HG02870 (cell line): ENCODE data around the gene GEMIN5.
"Not testable (repeated sequence)": the region's sequence is repeated elsewhere in the genome, so short reads cannot be mapped to it uniquely, and the experiment has no call there.

Experiments
- ATAC-seq: cut with Tn5 transposase; IDR thresholded peaks from one replicate; pipeline ENCODE4 v1.9.1; 2021; ENCODE audit warnings: mild to moderate bottlenecking, moderate library complexity; ENCODE audit not compliant: unreplicated experiment

Gene GEMIN5

DNA sequence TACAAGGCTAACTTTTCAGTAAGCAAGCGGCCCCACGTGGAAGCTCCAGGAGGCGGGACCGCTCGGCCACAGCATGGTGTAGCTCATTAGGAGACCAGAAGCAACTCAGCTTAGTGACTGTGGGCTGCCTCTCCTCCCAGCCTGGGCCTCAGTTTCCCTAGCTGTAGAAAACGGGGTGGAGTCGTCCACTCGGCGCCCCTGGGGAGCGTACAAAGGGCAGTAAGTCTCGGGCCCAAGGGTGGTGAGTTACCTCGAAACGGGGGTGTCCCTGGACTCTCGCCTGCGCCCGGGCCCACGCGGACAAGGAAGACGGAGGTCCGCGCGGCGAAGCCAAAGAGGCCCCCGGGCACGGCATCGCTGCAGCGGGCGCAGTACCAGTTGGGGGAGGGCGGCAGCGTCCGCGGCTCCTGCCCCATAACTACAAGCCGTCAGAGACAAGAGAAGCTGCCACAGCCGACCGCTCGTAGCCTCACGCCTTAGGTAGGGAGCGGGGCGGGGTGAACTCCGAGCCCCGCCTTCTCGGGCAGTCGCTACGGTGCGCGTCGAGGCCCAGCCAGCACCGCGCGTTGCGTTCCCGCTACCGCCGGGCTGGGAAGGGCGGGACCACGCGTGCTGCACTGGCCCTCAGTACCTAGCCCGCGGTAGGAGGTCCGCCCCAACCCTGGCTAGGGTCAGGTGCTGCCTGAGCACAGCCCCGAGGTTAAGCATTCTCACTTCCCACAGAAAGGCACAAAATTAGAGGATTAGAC lies at the start of gene GEMIN5:
Gene GEMIN5 (minus strand): TSS at position 494 of the 749 bp plus-strand sequence. CDS start 78 bp downstream, at position 416.
- peak; percentile 82 for ATAC-seq

GRCh38 chr5:154986151-154986550 lies 48.1 kb upstream of the GEMIN5 start:
- ATAC-seq = no peak

- ATAC-seq = no peak
Observed at GRCh38 chr5:154984946-154985516, 47.0 kb upstream of the GEMIN5 start.

DNA sequence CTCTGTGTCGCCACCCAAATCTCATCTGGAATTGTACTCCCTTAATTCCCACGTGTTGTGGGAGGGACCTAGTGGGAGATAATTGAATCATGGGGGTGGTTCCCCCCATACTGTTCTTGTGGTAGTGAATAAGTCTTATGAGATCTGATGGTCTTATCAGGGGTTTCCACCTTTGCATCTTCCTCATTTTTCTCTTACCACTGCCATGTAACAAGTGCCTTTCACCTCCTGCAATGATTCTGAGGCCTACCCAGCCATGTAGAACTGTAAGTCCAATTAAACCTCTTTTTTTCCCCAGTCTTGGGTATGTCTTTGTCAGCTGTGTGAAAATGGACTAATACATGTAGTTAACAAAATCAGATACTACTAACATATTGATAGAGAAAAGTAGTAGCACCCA lies 40.3 kb upstream of the GEMIN5 start:
- ATAC-seq = not testable (repeated sequence)

GRCh38 chr5:154977409-154977808 lies 39.4 kb upstream of the GEMIN5 start:
- ATAC-seq = peak; percentile 87

- ATAC-seq = not testable (repeated sequence)
Observed at GRCh38 chr5:154976082-154976481, 38.1 kb upstream of the GEMIN5 start.

DNA sequence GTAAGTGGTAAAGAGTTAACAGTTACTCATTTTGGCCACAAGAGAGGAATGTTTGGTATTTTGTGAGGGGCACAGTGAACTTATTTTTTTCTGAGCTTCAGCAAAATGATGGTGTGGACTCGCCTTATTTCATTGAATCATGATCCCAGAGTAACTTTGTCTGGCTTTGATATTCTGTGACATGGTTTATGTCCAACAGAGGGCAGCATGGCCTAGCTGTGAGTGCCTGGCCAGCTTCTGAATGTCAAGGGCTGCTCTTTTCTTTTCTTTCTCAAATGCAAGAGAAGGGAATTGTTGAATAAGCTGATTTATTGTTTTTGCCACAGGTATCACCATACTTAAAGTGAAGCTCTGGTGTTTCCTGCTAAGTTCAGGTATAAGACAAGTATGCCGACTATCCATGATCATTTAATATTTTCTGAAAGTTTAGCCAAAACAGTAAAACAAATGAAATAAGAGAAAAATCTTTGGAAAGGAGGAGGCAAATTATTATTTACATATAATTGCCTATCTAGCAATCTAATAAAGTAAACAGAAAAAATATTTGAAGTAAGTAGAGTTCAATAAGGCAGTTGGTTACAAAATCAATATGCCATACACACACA lies 34.6 kb upstream of the GEMIN5 start:
- ATAC-seq = no peak

DNA sequence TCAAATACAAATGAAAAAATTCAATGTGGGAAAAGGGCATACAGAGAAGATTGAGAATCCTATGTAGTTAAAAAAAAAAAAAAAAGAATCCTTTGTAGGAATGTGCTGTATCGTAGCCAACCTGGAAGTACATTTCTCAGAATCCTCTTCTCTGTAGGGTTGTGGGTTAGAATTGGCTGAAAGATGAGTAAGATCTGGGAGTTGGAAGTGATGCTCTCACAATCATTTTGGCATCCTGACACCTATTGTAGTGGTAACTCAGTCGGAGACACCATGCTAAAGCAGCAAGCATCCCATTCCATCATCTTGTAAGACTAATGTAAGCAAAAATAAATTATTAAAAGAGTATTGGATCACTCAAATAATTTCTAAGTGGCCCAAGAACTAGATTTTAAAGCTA lies 33.5 kb upstream of the GEMIN5 start:
- no peak for ATAC-seq

- ATAC-seq = no peak
Observed at GRCh38 chr5:154970759-154971158, 32.7 kb upstream of the GEMIN5 start.

- ATAC-seq = no peak
Observed at GRCh38 chr5:154968953-154969352, 30.9 kb upstream of the GEMIN5 start.

DNA sequence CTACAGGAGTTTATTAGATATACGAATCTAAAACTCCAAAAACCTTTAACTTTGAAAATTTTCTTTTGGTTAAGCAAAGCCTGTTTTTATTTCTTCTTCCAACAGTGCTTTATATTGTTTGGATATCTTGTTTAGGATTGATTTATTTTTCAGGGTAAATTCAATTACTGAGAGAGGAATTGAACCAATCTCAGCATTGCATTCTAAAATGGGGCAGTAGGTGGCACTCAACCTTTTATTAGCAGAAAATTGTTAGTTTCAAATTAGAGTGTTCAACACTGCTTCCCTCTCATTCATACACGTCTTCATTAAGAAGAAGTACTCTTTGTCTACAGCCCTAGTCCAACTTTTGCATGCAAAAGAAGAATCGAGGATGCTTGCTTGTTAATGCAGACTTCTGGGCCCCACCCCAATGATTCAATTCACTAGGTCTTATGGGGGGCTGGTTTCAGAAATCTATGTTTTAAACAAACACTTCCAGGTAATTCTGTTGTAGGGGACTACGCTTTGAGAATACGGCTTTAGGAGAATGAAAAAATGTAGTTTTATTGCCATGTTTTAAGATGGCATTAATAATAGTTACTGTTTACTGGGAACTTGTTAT lies 29.5 kb upstream of the GEMIN5 start:
- ATAC-seq = no peak

DNA sequence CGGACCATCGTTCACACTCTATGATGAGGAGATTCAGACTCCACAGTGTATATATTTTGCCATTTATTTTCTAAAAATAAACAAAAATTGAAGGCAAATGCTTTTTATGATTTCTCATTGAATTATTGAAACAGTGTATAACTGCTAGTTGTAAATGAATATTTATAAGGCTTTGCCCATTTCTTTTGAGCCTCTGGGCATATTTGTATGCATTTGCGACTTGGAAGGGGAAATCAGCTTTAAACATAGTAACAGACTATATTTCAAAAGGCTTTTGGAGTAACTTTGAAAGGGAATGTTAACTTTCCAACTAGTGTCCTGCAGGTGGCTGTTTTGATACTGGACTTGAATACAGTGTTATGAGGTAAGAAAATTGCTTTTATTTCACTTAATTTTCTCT lies 28.9 kb upstream of the GEMIN5 start:
- ATAC-seq = no peak

DNA sequence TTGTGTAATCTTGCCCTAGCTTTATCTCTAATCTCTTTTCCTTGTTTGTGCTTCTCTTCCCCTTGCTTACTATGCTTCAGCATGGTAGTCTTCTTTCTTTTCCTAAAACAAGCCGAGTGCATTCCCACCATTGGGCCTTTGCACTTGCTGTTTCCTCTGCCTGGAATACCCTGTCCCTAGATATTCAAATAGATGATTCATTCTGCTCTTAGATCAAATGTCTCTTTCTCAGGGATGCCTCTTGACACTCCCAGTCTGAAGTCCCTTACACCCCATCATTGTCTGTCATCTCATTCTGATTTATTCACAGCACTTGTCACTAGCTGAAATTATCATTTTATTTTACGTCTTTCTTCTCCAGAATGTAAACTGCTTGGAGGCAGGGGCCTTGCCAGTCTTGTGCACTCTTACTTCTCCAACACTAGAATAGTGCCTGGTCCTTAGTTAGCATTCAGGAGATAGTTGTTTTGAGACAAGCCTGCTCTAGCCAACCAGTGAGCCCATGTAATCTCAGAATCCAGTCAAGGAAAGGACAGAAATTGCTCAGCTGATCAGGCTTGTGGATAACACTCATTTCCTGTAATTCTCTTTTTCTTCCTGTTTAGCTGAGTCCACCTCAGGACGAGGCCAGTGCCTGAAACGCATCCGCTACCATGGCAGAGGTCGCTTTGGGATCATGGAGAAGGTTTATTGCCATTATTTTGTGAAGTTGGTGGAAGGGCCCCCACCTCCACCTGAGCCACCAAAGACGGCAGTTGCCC lies 28.2 kb upstream of the GEMIN5 start:
- ATAC-seq = no peak

DNA sequence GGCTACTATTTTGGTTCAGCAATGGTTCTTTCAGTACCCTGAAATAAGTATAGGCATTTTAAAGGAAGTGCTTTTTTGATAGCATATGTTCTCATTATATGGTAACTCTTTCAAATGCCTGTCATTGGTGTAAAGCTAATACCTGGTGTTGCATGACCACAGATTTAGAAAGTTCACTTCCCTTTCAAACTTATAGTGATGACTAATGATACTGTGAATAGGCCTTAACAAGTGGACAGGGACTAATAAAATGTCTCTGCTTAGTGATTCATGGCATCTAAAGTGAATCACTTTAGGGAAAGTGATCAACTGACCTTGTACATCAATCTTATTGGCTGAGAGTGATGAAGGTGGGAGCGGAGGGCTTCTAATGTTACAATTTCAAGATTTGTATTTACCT lies 24.5 kb upstream of the GEMIN5 start:
- peak; percentile 93 for ATAC-seq

- no peak for ATAC-seq
Observed at GRCh38 chr5:154956712-154957111, 18.7 kb upstream of the GEMIN5 start.

- no peak for ATAC-seq
Observed at GRCh38 chr5:154949781-154950180, 11.8 kb upstream of the GEMIN5 start.

- no peak for ATAC-seq
Observed at GRCh38 chr5:154948313-154948712, 10.3 kb upstream of the GEMIN5 start.

DNA sequence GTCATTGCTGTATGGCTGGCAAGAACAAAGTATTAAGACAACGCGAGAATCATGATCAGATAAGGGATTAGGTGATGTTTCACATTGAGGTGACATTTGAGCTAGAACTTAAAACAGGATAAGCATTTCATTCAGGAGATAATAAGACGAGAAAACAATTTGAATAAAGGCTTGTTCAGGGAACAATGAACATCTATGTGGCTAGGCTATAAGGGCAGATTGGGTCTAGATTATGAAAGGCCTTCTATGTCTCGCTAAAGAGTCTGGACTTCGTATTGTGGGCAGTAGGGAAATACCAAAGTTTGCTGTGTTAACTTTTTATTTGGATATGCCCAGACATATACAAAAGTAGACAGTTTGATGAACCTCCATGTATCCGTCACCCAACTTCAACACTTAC lies 9.8 kb upstream of the GEMIN5 start:
- no peak for ATAC-seq

GRCh38 chr5:154945695-154946301 lies 7.8 kb upstream of the GEMIN5 start:
- no peak for ATAC-seq

- ATAC-seq = no peak
Observed at GRCh38 chr5:154944716-154945115, 6.7 kb upstream of the GEMIN5 start.

GRCh38 chr5:154943527-154943926 lies 5.5 kb upstream of the GEMIN5 start:
- ATAC-seq = no peak
